MM.1S (cell line): ENCODE data around the gene TAS1R1.

Experiments used
- EZH2 ChIP-seq: fragments of 300-600 bp; sonication (generic); optimal IDR thresholded peaks from 2 replicates; pipeline ENCODE3; 2017; ENCODE audit warnings: low read depth, mild to moderate bottlenecking, antibody characterized with exemption, low read length, mixed read lengths
- TF ChIP-seq, protein P1 (sequence below): fragments of 300-600 bp; sonication (generic); IDR thresholded peaks from 2 replicates; pipeline ENCODE4 v1.5.1; 2016; ENCODE audit warnings: antibody characterized with exemption, low read length, mixed read lengths

DNA sequence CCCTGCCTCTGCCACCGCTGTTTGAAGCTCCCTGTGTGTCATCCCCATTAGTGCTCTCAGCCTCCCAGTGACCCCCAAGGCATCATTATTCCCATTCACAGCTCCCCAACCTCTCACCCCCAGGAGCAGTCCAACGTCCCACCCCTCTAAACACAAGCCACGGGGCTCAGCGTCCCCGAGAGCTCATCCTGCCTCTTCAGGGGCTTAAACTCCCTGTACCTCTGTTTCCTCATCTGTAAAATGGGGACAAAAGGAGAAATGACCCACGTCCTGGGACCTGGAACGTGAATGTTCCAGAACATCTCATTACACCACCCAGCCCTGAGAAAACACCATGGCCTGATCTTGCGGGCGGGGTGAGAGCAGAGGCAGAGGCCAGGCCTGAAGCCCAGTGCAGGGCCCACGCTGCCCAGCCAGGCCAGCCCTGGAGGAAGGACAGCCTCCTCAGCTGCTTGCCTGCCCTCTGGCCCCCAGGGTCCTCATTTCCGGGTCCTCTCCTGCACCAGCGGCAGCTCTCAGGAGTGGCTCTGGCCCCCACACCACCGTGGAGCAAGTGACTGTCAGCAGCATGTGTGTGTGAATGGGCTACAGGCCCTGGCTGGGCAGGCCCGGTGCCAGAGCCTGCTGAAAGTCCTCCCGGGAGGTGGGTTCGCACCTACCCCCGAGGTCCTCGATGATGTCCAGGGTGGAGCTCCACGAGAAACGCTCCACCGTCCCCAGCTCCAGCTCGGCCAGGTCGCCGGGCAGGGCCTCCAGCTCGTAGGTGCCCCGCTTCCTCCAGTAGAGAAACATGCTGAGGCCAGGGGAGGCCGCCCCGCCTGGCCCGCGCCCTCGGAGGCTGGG lies 49.5 kb upstream of the TAS1R1 start:
- TF ChIP-seq EZH2, result no peak
- TF ChIP-seq, protein P1, sequence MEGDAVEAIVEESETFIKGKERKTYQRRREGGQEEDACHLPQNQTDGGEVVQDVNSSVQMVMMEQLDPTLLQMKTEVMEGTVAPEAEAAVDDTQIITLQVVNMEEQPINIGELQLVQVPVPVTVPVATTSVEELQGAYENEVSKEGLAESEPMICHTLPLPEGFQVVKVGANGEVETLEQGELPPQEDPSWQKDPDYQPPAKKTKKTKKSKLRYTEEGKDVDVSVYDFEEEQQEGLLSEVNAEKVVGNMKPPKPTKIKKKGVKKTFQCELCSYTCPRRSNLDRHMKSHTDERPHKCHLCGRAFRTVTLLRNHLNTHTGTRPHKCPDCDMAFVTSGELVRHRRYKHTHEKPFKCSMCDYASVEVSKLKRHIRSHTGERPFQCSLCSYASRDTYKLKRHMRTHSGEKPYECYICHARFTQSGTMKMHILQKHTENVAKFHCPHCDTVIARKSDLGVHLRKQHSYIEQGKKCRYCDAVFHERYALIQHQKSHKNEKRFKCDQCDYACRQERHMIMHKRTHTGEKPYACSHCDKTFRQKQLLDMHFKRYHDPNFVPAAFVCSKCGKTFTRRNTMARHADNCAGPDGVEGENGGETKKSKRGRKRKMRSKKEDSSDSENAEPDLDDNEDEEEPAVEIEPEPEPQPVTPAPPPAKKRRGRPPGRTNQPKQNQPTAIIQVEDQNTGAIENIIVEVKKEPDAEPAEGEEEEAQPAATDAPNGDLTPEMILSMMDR, result no peak
